Mammary epithelial cell (primary cell): ENCODE results near the gene RBM15B.

Experiments used
- EZH2 ChIP-seq: IDR thresholded peaks from 2 replicates; pipeline ENCODE4 v1.6.1; 2012; ENCODE audit warnings: low read length, inconsistent platforms, borderline replicate concordance
- TF ChIP-seq, protein P1 (sequence below), 2 donors: IDR thresholded peaks in 1 of 2; conservative IDR thresholded peaks in 1 of 2; 2 replicates each; pipeline ENCODE4 v1.5.1; 2011 to 2012; ENCODE audit warnings: inconsistent platforms in 2 of 2, low read length in 2 of 2, mild to moderate bottlenecking in 2 of 2, control low read depth in 1 of 2, low read depth in 1 of 2; ENCODE audit not compliant: insufficient read depth in 1 of 2; ENCODE audit errors: extremely low read depth in 1 of 2

GRCh38 chr3:51426921-51427320 lies 35.8 kb downstream of the RBM15B start:
- TF ChIP-seq, protein P1, sequence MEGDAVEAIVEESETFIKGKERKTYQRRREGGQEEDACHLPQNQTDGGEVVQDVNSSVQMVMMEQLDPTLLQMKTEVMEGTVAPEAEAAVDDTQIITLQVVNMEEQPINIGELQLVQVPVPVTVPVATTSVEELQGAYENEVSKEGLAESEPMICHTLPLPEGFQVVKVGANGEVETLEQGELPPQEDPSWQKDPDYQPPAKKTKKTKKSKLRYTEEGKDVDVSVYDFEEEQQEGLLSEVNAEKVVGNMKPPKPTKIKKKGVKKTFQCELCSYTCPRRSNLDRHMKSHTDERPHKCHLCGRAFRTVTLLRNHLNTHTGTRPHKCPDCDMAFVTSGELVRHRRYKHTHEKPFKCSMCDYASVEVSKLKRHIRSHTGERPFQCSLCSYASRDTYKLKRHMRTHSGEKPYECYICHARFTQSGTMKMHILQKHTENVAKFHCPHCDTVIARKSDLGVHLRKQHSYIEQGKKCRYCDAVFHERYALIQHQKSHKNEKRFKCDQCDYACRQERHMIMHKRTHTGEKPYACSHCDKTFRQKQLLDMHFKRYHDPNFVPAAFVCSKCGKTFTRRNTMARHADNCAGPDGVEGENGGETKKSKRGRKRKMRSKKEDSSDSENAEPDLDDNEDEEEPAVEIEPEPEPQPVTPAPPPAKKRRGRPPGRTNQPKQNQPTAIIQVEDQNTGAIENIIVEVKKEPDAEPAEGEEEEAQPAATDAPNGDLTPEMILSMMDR (conservative IDR thresholded peaks at IDR 0.05 in 1 of 2, IDR thresholded peaks at IDR 0.05 in 1 of 2; ENCODE audit: extremely low read depth in 1 of 2, insufficient read depth in 1 of 2, low read depth in 1 of 2, low read length in 2 of 2) = no peak
- no peak for TF ChIP-seq EZH2
